Frontal cortex (tissue), 4 donors: ENCODE results near the gene OST4. TPM values are rescaled to one million over a fixed set of nuclear protein-coding genes. Genes with fewer than 3 reads are reported as not detected.
A peak's percentile ranks its signal among the peaks of the same experiment; 100 is the strongest.

ENCODE experiments used
- DNase-seq, 2 donors: peaks; one replicate each; pipeline ENCODE4 v3.0.0; 2012; ENCODE audit warnings: low spot score in 2 of 2
- FAIRE-seq: peaks from 2 replicates; lab custom pipeline; 2012; peaks lifted over from hg19 to GRCh38; lab: Jason Lieb, UNC
- total RNA-seq: library from RNA; depleted of rRNA; stranded (reverse); fragments of >200 nt; gene quantifications from one replicate; pipeline ENCODE4 v1.2.3, GENCODE V29; 2014
- donor health status: control.
- donor health status: control.
- donor health status: control.

Gene OST4
- total RNA-seq, 1 donor from 2014 or later: 163 TPM

- DNase-seq: no peak
- no peak for FAIRE-seq
Measured at GRCh38 chr2:27094353-27094984, 23.0 kb upstream of the OST4 start.

DNA sequence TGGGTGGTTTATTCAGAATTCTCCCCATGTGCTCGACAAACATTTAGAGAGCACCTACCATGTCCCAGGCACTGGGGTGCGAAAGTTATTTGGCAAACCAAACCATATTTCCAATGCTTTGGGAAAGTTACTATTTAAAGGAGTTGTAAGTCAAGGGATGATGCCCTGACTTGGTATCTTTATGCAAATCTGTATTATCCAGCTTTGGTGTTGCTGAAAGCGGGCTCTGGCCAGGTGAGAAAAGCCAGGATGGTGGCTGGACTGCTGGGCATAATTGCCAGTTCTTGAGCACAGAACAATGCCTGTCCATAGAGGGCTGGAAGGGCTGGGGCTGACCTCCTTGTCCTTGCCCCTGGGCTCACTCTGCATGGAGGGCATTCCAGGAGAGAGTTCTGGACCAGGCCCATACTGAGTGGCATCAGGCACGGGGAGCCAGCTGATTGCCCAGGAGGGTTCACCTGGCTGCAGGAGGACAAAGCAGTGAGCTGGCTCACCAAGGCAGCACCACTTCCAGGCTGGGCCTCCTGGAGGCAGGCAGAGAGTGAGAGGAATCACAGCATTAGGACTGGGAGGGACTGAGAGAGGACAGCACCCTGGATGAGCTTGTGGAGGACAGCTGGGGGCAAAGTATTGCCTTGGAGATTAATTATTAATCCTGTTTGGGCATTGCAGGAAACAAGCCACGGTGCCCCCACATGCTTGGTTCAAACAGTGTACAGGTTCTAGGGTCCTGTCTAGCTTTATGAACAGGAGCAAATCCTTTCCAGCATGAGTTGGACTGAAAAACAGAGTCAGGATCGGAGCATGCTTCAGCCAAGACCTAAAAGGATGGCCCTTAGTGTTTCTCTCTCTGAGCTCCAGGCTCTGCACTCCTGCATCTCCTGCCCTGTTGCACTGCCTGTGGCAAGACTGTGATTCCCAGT, 22.2 kb upstream of the OST4 start:
- FAIRE-seq (no peak), DNase-seq (no peak)

DNA sequence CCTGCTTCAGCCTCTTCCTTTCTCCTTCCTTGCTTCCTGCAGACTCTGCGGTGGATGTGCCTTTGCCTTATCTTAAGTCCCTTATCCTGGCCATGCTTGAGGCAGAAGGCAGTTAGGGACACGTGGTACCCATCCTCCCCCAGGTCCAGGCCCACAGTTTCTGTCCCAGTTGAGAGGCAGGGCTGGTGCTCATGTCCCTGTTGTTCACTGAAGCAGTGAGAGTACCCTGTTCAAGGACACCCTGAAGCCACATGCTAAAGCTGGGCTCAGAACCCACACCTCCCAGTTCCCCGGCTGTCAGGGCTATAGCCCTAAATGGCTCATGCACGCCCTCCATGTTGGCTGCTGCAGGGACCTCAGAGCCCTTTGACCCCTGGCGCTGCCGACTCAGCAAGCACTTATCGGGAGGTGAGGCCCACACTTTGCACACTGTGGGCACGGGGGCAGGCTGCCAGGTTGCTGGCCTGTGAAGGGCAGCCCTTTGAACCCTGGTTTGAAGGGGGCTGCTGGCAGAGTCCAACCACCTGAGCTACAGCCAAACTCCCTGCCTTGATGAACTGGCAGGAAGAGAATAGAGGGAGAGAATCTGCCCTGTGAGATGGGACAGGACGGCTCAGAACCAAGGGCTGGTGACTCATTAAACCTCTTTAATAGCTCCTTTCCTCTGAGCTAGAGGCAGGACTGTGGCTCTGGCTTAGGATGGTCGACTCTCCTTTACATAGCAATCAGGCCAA, 21.4 kb upstream of the OST4 start:
- DNase-seq (no peak), FAIRE-seq (no peak)

GRCh38 chr2:27091746-27092695, 20.6 kb upstream of the OST4 start:
- FAIRE-seq (no peak), DNase-seq (no peak)

- DNase-seq: no peak
- FAIRE-seq: no peak
Measured at GRCh38 chr2:27089111-27089954, 17.9 kb upstream of the OST4 start.

DNA sequence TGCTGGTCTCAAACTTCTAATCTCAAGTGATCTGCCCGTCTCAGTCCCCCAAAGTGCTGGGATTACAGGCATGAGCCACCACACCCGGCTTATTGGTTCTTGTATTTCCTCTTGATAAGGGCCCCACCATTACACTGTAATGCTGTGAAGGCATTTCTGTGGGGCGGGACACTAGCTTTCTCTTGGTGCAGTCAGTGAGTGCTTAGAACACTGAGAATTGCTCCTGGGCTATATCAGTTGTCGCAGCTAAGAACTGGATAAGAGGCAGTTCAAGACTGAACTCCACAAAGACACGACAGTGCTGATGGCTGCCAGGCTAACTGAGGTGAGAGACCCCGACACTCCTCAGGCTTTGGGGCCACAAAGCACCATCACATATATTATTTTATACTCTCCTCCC, 17.2 kb upstream of the OST4 start:
- FAIRE-seq: no peak
- no peak for DNase-seq

- FAIRE-seq: no peak
- DNase-seq: no peak
Measured at GRCh38 chr2:27087823-27088410, 16.5 kb upstream of the OST4 start.

- DNase-seq: peak; percentile 59 to 68
- no peak for FAIRE-seq
Measured at GRCh38 chr2:27086724-27087593, 15.5 kb upstream of the OST4 start, which contains the start of gene KHK. Gene KHK, plus strand, starts transcription at chr2:27086772. Its CDS starts 488 bp downstream, at chr2:27087260.

DNA sequence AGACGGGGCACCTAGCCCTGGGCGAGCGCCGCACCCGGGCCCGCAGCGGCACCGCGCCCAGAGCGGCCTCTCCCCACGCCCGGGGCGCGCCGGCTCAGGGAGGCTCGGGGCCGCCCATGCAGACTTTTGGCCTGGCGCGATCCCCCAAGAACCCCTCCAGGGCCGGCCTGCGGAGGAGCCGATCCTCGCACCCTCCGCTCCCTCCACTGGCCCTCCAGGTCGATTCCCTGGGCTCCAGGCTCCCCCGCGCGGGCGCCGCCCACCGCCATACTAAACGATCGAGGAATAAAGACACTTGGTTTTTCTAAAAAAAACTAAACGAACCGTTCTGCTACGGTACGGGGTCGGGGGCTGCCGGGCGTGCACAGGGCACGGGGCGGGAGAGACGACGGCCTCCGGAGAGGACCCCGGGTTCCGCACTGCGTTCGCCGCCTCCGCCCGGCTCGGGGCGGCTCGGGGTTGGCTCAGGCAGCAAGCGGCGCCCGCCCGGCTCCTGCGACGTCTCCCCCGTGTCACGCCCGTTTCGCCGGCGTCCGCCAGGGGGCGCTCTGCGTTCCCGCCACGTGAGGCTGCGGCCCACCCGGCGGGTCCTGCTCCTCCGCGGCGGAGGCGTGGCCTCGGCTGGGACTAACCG, 14.8 kb upstream of the OST4 start:
- DNase-seq (peak; percentile 99), FAIRE-seq (no peak)

DNA sequence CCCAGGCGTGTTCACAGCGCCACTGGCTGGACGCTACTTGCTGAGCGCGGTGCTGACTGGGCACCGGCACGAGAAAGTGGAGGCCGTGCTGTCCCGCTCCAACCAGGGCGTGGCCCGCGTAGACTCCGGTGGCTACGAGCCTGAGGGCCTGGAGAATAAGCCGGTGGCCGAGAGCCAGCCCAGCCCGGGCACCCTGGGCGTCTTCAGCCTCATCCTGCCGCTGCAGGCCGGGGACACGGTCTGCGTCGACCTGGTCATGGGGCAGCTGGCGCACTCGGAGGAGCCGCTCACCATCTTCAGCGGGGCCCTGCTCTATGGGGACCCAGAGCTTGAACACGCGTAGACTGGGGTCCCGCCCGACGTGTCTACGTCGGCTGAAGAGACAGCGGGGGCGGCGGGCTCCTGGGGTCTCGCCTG, 14.2 kb upstream of the OST4 start:
- FAIRE-seq (no peak), DNase-seq (peak; percentile 79 to 83)

DNA sequence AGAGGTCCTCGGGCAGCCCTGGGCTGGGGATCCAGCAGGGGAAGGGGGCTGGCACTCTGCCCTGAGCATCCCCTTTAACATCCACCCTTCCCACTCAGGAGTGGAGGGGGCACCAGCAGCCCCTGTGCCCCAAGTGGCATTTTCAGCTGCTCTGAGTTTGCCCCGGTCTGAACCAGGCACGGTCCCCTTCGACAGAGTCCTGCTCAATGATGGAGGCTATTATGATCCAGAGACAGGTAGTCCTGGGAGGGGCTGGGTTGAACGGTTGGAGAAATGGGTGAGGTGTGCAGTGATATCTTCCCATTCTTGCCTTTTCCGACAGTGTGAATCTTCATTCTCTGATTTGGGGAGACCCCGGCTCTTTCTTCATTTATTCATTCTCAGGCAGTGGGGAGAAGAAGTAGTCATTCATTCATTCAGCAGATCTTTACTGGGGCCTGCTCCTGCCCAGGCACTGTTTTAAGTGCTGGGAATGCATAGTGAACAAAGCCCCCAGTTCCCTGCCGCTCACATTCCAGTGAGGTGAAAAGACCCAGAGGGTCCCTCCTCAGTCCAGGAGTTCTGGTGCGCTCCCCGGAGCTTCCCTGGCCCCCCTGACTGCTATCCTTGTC, 13.7 kb upstream of the OST4 start:
- no peak for FAIRE-seq
- no peak for DNase-seq

DNA sequence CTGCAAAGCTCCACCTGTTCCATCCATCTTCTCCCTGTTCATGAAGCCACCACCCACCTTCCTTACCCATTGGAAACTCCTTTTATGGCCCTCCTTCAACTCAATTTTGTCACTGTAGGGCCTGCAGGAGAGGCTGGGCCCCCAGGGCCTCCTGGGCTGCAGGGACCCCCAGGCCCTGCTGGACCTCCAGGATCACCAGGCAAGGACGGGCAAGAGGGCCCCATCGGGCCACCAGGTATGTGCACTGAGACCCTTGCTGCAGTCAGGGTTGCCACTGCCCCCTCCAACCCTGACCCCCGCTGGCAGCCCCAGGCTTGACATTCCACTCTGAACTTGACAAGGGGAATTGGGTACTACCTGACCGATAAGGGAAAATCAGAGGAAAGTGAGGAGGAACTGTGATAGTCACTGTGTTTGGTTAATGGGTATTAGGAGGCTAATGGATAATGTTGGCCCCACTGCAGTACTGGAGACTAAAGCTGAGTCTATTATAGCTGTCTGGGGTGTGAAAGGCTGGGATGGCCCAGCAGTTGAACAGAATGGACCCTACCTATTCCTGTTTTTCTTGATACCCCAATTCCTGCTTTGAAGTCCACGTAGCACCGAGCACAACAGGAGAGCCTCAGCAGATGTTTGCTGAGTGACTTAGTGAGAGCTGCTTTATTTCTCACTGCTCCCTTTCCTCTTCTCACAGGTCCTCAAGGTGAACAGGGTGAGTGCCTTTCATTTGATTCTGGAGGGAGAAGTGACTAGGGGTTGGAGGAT, 13.0 kb upstream of the OST4 start:
- DNase-seq: no peak

DNA sequence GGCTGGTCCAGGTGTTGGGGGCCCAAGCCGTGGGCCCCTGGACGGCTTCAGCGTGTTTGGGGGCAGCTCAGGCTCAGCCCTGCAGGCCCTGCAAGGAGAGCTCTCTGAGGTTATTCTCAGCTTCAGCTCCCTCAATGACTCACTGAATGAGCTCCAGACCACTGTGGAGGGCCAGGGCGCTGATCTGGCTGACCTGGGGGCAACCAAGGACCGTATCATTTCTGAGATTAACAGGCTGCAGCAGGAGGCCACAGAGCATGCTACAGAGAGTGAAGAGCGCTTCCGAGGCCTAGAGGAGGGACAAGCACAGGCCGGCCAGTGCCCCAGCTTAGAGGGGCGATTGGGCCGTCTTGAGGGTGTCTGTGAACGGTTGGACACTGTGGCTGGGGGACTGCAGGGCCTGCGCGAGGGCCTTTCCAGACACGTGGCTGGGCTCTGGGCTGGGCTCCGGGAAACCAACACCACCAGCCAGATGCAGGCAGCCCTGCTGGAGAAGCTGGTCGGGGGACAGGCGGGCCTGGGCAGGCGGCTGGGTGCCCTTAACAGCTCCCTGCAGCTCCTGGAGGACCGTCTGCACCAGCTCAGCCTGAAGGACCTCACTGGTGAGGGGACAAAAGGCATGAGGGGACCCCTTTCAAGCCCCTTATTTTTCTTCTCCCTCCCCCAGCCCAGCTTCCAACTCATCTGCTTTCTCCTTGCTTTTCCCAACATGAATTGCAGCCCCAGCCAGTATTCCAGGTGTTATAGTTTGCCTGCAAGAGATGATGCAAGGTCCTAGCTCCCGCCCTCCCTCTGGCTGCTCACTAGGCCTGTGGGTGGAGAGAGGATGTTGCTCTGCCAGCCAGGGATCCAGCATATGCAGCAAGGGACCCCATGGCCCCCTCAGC, 12.2 kb upstream of the OST4 start:
- FAIRE-seq: no peak
- no peak for DNase-seq

More for the DNA sequence above, 13.0 kb upstream of the OST4 start:
- no peak for FAIRE-seq

GRCh38 chr2:27082773-27083409, 11.4 kb upstream of the OST4 start:
- DNase-seq: no peak
- no peak for FAIRE-seq
